Endothelial cell of umbilical vein (primary cell): ENCODE measurements around the gene PPP1R1B.

Experiments
- CTCF ChIP-seq, 2 donors: IDR thresholded peaks; 1 replicate in 1 of 2; 2 replicates in 1 of 2; pipeline ENCODE4 v1.5.1; 2011; ENCODE audit warnings: low read length in 2 of 2, mild to moderate bottlenecking in 2 of 2, moderate library complexity in 2 of 2, control low read depth in 1 of 2, inconsistent platforms in 1 of 2, low read depth in 1 of 2; ENCODE audit not compliant: insufficient read depth in 1 of 2; ENCODE audit errors: extremely low read depth in 1 of 2
- EZH2 ChIP-seq: IDR thresholded peaks from 2 replicates; pipeline ENCODE4 v1.6.1; 2012; ENCODE audit warnings: borderline replicate concordance, low read depth, mild to moderate bottlenecking, moderate library complexity, low read length, inconsistent platforms; ENCODE audit not compliant: severe bottlenecking
- FOS ChIP-seq: IDR thresholded peaks from 2 replicates; pipeline ENCODE4 v1.6.1; 2011; ENCODE audit warnings: mild to moderate bottlenecking, low read length, moderate library complexity, borderline replicate concordance; ENCODE audit not compliant: insufficient read depth
- POLR2A ChIP-seq: IDR thresholded peaks from 2 replicates; pipeline ENCODE4 v1.6.1; 2012; ENCODE audit warnings: low read depth, mild to moderate bottlenecking, control low read depth, low read length

- TF ChIP-seq FOS (no peak), POLR2A (no peak), CTCF (IDR thresholded peaks at IDR 0.05; ENCODE audit: extremely low read depth in 1 of 2, insufficient read depth in 1 of 2, low read depth in 1 of 2, low read length in 2 of 2) (no peak), EZH2 (no peak)
Observed at GRCh38 chr17:39647256-39647655, 20.5 kb downstream of the PPP1R1B start.
